Coronary artery (tissue), 2 donors: ENCODE results near the gene CREBBP.

Experiments used
- DNase-seq: peaks from one replicate; pipeline ENCODE4 v3.0.0-alpha.2; 2017; ENCODE audit warnings: low spot score
- H3K27ac ChIP-seq, 2 donors: fragments of 200-600 bp; sonication (generic); one replicate each; pipeline ENCODE4 v1.5.1; 2016 to 2019
- H3K4me3 ChIP-seq: fragments of 200-600 bp; sonication (generic); 2 replicates; pipeline ENCODE4 v1.5.1; 2016; ENCODE audit warnings: mild to moderate bottlenecking, moderate library complexity
- TF ChIP-seq, protein P1 (sequence below): fragments of 200-600 bp; sonication (generic); IDR thresholded peaks from one replicate; pipeline ENCODE4 v1.5.1; 2019; ENCODE audit warnings: antibody characterized with exemption

The CREBBP gene

GRCh38 chr16:3677994-3678393, 202.5 kb downstream of the CREBBP start:
- no peak overlapping the region for H3K27ac ChIP-seq
- TF ChIP-seq, protein P1, sequence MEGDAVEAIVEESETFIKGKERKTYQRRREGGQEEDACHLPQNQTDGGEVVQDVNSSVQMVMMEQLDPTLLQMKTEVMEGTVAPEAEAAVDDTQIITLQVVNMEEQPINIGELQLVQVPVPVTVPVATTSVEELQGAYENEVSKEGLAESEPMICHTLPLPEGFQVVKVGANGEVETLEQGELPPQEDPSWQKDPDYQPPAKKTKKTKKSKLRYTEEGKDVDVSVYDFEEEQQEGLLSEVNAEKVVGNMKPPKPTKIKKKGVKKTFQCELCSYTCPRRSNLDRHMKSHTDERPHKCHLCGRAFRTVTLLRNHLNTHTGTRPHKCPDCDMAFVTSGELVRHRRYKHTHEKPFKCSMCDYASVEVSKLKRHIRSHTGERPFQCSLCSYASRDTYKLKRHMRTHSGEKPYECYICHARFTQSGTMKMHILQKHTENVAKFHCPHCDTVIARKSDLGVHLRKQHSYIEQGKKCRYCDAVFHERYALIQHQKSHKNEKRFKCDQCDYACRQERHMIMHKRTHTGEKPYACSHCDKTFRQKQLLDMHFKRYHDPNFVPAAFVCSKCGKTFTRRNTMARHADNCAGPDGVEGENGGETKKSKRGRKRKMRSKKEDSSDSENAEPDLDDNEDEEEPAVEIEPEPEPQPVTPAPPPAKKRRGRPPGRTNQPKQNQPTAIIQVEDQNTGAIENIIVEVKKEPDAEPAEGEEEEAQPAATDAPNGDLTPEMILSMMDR: no peak
- no peak for DNase-seq
- H3K4me3 ChIP-seq: no peak overlapping the region

DNA sequence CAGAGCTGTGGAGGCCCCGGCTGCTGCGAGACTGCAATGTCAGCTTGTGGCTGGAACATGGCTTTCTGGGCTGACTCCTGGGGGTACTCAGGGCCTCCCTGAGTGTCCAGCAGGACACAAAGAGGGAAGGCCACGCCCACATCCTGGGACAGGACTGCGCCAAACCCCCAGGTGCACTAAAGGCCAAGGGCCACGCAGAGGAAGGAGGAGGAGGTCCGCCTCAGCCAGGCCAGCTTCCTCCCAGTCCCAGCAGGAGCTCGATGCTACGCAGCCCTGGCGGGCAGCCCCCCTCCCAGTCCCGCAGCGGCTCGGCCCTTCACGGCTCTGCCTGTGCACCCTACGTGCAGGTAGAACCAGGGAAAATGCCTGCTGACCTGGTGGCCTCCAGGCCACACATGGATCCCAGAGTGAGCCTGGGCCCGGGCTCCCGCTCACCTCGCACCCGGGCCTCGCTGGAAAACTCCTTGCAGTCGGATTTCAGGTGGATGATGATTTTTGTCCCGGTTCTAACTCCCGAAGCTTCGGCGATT, 204.8 kb downstream of the CREBBP start:
- TF ChIP-seq, protein P1: no peak
- Histone ChIP-seq H3K27ac (no peak overlapping the region), H3K4me3 (no peak overlapping the region)
- no peak for DNase-seq
